GM18868 (cell line): ENCODE data around the gene LALBA.
"Not testable (repeated sequence)": the region's sequence is repeated elsewhere in the genome, so short reads cannot be mapped to it uniquely, and the experiment has no call there.

Source experiments
- ATAC-seq: cut with Tn5 transposase; IDR thresholded peaks from one replicate; pipeline ENCODE4 v1.9.1; 2021; ENCODE audit warnings: mild to moderate bottlenecking, moderate library complexity; ENCODE audit not compliant: unreplicated experiment

The LALBA gene

DNA sequence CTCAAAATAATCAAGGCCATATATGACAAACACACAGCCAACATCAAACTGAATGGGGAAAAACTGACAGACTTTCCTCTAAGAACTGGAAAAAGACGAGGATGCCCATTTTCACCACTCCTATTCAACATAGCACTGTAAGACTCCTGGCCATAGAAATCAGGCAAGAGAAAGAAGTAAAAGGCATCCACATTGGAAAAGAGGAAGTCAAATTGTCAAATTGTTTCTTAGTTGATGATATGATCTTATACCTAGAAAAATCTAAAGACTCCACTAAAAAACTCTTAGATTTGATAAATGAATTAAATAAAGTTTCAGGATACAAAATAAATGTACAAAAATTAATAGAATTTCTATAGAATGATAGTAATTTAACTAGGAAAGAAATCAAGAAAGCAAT is 33.2 kb downstream of the LALBA start:
- ATAC-seq: no peak

DNA sequence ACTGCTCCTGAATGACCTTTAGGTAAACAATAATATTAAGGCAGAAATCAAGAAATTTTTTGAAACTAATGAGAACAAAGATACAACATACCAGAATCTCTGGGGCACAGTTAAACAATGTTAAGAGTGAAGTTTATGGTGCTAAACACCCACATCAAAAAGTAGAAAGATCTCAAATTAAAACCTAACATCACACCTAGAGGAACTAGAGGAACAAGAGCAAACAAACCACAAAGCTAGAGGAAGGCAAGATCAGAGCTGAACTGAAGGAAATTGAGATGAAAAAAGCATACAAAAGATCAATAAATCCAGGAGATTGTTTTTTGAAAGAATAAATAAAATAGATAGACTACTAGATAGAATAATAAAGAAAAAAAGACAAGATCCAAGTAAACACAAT is 37.2 kb downstream of the LALBA start:
- no peak for ATAC-seq

DNA sequence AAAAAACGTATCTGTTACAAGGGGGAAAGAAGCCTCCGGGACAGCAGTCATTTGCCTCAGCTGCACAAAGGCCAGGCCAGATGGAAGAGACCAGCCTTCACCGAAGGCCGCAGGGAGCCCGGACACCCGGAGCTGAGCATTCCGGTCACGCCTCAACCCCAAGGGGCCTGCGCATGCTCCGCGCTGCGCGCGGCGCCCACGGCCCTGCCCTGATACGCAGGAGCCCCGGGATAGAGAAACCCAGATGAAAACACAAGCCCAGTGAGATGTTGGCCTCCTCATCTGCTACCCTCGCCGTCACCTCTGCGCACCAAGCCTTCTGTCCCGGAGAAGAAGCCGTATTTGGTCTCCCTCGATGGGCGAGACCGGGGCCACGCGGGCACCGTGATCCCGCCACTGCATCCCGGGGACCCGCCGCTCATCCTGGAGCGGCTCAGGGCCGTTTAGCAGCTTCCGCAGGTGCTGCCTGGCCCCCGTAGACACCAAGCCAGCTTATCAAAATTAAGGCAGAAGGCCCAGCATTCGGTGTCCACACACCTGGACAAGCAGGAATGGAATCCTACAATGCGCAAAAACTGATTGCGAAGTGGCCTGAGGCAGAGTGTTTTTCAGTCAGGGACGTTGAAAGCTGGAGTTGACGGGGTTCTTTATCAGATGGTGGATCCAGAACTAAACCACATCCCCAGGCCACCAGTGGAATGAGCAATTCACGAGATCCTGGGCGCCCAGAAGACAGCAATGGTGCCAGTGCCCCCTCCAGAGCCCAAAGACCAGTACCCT is 41.8 kb downstream of the LALBA start:
- ATAC-seq: no peak

DNA sequence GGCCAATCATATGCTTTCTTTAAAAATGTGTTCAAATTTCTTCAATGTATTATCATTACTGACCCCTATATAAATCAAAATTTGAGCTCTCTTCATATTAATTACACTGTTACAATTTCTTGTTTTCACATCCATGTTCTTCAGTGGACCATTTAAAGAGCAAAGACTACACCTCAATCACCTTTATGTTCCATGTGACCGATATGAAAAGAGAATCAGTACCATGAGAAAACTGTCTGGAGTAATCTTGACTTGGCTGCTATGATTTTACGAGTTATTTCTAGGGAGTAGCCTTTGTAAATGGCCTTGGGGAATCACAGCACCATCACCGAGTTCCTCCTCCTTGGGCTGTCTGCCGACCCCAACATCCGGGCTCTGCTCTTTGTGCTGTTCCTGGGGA is 44.5 kb downstream of the LALBA start, which contains the start of gene OR8S1:
TSS of gene OR8S1 (plus strand) at position 301 of the 400 bp plus-strand sequence. CDS start at position 301, 0 bp downstream.
- no peak for ATAC-seq

DNA sequence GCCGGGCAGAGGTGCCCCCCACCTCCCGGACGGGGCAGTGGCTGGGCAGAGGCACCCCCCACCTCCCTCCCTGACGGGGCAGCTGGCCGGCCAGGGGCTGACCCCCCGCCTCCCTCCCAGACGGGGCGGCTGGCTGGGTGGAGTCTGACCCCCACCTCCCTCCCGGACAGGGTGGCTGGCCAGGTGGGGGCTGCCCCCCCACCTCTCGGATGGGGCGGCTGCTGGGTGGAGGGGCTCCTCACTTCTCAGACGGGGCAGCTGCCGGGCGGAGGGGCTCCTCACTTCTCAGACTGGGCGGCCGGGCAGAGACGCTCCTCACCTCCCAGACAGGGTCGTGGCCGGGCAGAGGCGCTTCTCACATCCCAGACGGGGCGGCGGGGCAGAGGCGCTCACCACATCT is 49.5 kb downstream of the LALBA start:
- ATAC-seq: not testable (repeated sequence)
